ENCODE measurements around the gene MYLK. TPM values are rescaled to one million over a fixed set of nuclear protein-coding genes. Genes with fewer than 3 reads are reported as not detected.

The MYLK gene
- total and polyA plus RNA-seq, 9 of the 15 experiments (the other 6 are each of a cell fraction or from before 2014, with no cell fraction given), result 0.11 to 0.53 (median 0.18) TPM; not detected in 2

- Histone ChIP-seq H3K9me1 (ENCODE audit: control insufficient read depth, insufficient read depth, low read length) (no peaks in the 10 kb centered on the region), H3K9ac (ENCODE audit: insufficient read depth in 1 of 2, low read depth in 2 of 2, low read length in 2 of 2) (no peak overlapping the region), H3K79me2 (ENCODE audit: control insufficient read depth, insufficient read depth, low read length) (no peaks in the 10 kb centered on the region), H3K27ac (ENCODE audit: extremely low read depth, low read depth, low read length) (no peak overlapping the region), H3K4me2 (ENCODE audit: insufficient read depth, low read length) (no peak overlapping the region), H3K4me1 (replicated peaks in 1 of 2; ENCODE audit: control insufficient read depth in 2 of 2, insufficient read depth in 2 of 2, low read length in 2 of 2) (no peaks in the 10 kb centered on the region), H3K9me3 (replicated peaks; ENCODE audit: control insufficient read depth, insufficient read depth, low read depth, low read length) (no peaks in the 10 kb centered on the region), H3K4me3 (no peak overlapping the region), H3K27me3 (ENCODE audit: control insufficient read depth in 2 of 2, insufficient read depth in 2 of 2, low read length in 2 of 2) (no peaks in the 10 kb centered on the region), H4K20me1 (replicated peaks; ENCODE audit: control insufficient read depth, insufficient read depth, low read length) (no peaks in the 10 kb centered on the region), H2AFZ (ENCODE audit: low read depth, low read length) (no peak overlapping the region), H3K36me3 (ENCODE audit: control insufficient read depth, insufficient read depth, low read length) (peaks cover 46% of the 10 kb centered on the region; the same call in 1 of the 3 replicates)
- DNase-seq (ENCODE audit: extremely low read depth in 1 of 4, low spot score in 3 of 4) (no peak), FAIRE-seq (no peak), ATAC-seq (no peak)
- intact Hi-C loops (cut with micrococcal nuclease), result no loop called here
- TF ChIP-seq ZBTB33 (CRISPR knock-in tag; IDR thresholded peaks at IDR 0.05) (no peak), ELF1 (tag; IDR thresholded peaks at IDR 0.05) (no peak)
- no TSS peak for BruUV-seq (replicated peaks)
- ChIA-PET CTCF (ENCODE audit: low intra/inter-chr PET ratio) (no interaction called here), POLR2A (interaction anchor here (0.7 kb wide), 1 partner anchor 310 kb away, joined by 3 read pairs; no protein-coding TSS in a partner anchor)
- 97% methylated on average over 6 of the region's 9 CpGs for WGBS (ENCODE audit: insufficient coverage, low coverage, missing lambda C conversion rate)
- in situ Hi-C loops (cut with MboI), result no loop called here
These were observed 45.2 kb upstream of the MYLK start for GRCh38 chr3:123929325-123929724.

GRCh38 chr3:123926396-123926795, 42.3 kb upstream of the MYLK start:
- no peak for FAIRE-seq
- CTCF ChIA-PET (ENCODE audit: low intra/inter-chr PET ratio), result no interaction called here
- intact Hi-C loops (cut with micrococcal nuclease) (no loop called here), in situ Hi-C loops (cut with MboI) (no loop called here)
- Histone ChIP-seq H4K20me1 (replicated peaks; ENCODE audit: control insufficient read depth, insufficient read depth, low read length) (no peaks in the 10 kb centered on the region), H3K4me1 (replicated peaks in 1 of 2; ENCODE audit: control insufficient read depth in 2 of 2, insufficient read depth in 2 of 2, low read length in 2 of 2) (no peaks in the 10 kb centered on the region), H3K27ac (ENCODE audit: extremely low read depth, low read depth, low read length) (no peak overlapping the region), H3K9ac (ENCODE audit: insufficient read depth in 1 of 2, low read depth in 2 of 2, low read length in 2 of 2) (no peak overlapping the region), H2AFZ (ENCODE audit: low read depth, low read length) (no peak overlapping the region), H3K4me3 (no peak overlapping the region), H3K9me3 (replicated peaks; ENCODE audit: control insufficient read depth, insufficient read depth, low read depth, low read length) (no peaks in the 10 kb centered on the region), H3K4me2 (ENCODE audit: insufficient read depth, low read length) (no peak overlapping the region), H3K9me1 (ENCODE audit: control insufficient read depth, insufficient read depth, low read length) (no peaks in the 10 kb centered on the region), H3K27me3 (ENCODE audit: control insufficient read depth in 2 of 2, insufficient read depth in 2 of 2, low read length in 2 of 2) (no peaks in the 10 kb centered on the region), H3K36me3 (ENCODE audit: control insufficient read depth, insufficient read depth, low read length) (peaks cover 28% of the 10 kb centered on the region; the same call in 1 of the 3 replicates), H3K79me2 (ENCODE audit: control insufficient read depth, insufficient read depth, low read length) (no peaks in the 10 kb centered on the region)
- no peak for DNase-seq (ENCODE audit: extremely low read depth in 1 of 4, low spot score in 3 of 4)
- no peak for ATAC-seq
- BruUV-seq (replicated peaks), result no TSS peak
- POLR2A ChIA-PET, result no interaction called here
- TF ChIP-seq CUX1 (CRISPR knock-in tag; IDR thresholded peaks at IDR 0.05) (no peak), SRSF1 (IDR thresholded peaks at IDR 0.05; ENCODE audit: low read depth, low read length) (no peak), RB1 (IDR thresholded peaks at IDR 0.05; ENCODE audit: low read depth) (no peak), PHF21A (IDR thresholded peaks at IDR 0.05; ENCODE audit: borderline replicate concordance, low read depth) (no peak), CAMTA2 (CRISPR knock-in tag; conservative IDR thresholded peaks at IDR 0.05) (no peak)

All from K562 (cell line).